GM12878 (cell line): ENCODE results near the gene SCGB1A1. TPM values are rescaled to one million over a fixed set of nuclear protein-coding genes. Genes with fewer than 3 reads are reported as not detected.
A peak's percentile ranks its signal among the peaks of the same experiment; 100 is the strongest.
"Not testable (repeated sequence)": the region's sequence is repeated elsewhere in the genome, so short reads cannot be mapped to it uniquely, and the experiment has no call there.

Source experiments
- ATAC-seq: fragments of 200-7000 bp; cut with Tn5 transposase; 3 replicates; pipeline ENCODE4 v1.9.1; 2020; ENCODE audit warnings: mild to moderate bottlenecking, moderate library complexity
- BruUV-seq: library from RNA; stranded (reverse); fragments of 400-500 nt; replicated peaks from 2 replicates; lab custom pipeline; 2021; lab: Mats Ljungman, UMichigan
- CTCF ChIA-PET: fragments of 300-600 bp; sonication (Branson Sonifier 250); formaldehyde crosslinking; extraction: SDS; loops from one replicate; lab custom pipeline; 2021; ENCODE audit warnings: inconsistent platforms; lab: Yijun Ruan, JAX
- POLR2A ChIA-PET: fragments of 350-600 bp; formaldehyde crosslinking; extraction: SDS; loops from one replicate; lab custom pipeline; 2021; ENCODE audit warnings: inconsistent platforms; lab: Charles Lee
- RAD21 ChIA-PET: fragments of 300-600 bp; sonication (Branson Sonifier 250); formaldehyde crosslinking; loops from one replicate; lab custom pipeline; 2023; ENCODE audit warnings: antibody characterized with exemption; ENCODE audit not compliant: unreplicated experiment; lab: Charles Lee
- SMC1A ChIA-PET: fragments of 300-600 bp; sonication (Branson Sonifier 250); formaldehyde crosslinking; loops from one replicate; lab custom pipeline; 2023; ENCODE audit not compliant: unreplicated experiment, uncharacterized antibody; lab: Charles Lee
- DNase-seq: peaks from one replicate; pipeline ENCODE4 v3.0.0-alpha.2; 2011; ENCODE audit warnings: low read depth, low spot score
- FAIRE-seq: peaks from 3 replicates; lab custom pipeline; 2011; peaks lifted over from hg19 to GRCh38; lab: Jason Lieb, UNC
- H2AFZ ChIP-seq: 2 replicates; pipeline ENCODE4 v1.6.0; 2011; ENCODE audit warnings: low read depth, low read length, control low read depth; ENCODE audit not compliant: control insufficient read depth
- H3K27ac ChIP-seq: 2 replicates; pipeline ENCODE4 v1.5.1; 2011; ENCODE audit warnings: control low read depth; ENCODE audit not compliant: control insufficient read depth, insufficient read depth
- H3K27me3 ChIP-seq, 2 experiments: replicated peaks in 1 of 2; 2 replicates each; pipeline versions ENCODE4 v1.6.0 to v1.6.1; 2011; ENCODE audit warnings: low read length in 1 of 2; ENCODE audit not compliant: control insufficient read depth in 2 of 2, insufficient read depth in 2 of 2
- H3K36me3 ChIP-seq, 2 experiments: 2 replicates each; pipeline ENCODE4 v1.5.1; 2011; ENCODE audit warnings: low read length in 1 of 2; ENCODE audit not compliant: control insufficient read depth in 2 of 2, insufficient read depth in 2 of 2
- H3K4me1 ChIP-seq: 2 replicates; pipeline ENCODE4 v1.6.1; 2011; ENCODE audit warnings: mild to moderate bottlenecking, low read length, moderate library complexity, mixed read lengths; ENCODE audit not compliant: control insufficient read depth, insufficient read depth
- H3K4me2 ChIP-seq: 2 replicates; pipeline ENCODE4 v1.6.0; 2011; ENCODE audit warnings: control low read depth; ENCODE audit not compliant: control insufficient read depth, insufficient read depth
- H3K4me3 ChIP-seq: fragments of 200-600 bp; sonication (generic); 2 replicates; pipeline ENCODE4 v1.5.1; 2016
- H3K79me2 ChIP-seq: 2 replicates; pipeline ENCODE4 v1.6.0; 2011; ENCODE audit warnings: low read length; ENCODE audit not compliant: control insufficient read depth, insufficient read depth
- H3K9ac ChIP-seq: 2 replicates; pipeline ENCODE4 v1.8.0; 2011; ENCODE audit warnings: low read length, control low read depth, mixed read lengths; ENCODE audit not compliant: control insufficient read depth, insufficient read depth
- H3K9me3 ChIP-seq: replicated peaks from 3 replicates; pipeline ENCODE4 v1.5.1; 2011; ENCODE audit warnings: mild to moderate bottlenecking, low read length; ENCODE audit not compliant: control insufficient read depth, insufficient read depth
- H4K20me1 ChIP-seq: 2 replicates; pipeline ENCODE4 v1.6.0; 2011; ENCODE audit not compliant: control insufficient read depth, insufficient read depth
- REST ChIP-seq: IDR thresholded peaks from 2 replicates; pipeline ENCODE4 v1.6.1; 2012; ENCODE audit warnings: mild to moderate bottlenecking, low read depth, low read length
- RUNX3 ChIP-seq: IDR thresholded peaks from 2 replicates; pipeline ENCODE4 v1.6.1; 2012; ENCODE audit warnings: low read length, inconsistent platforms
- WGBS: methylation state at CpG from one replicate; pipeline ENCODE4 v1.1.6; 2016; ENCODE audit warnings: low lambda C conversion rate; ENCODE audit not compliant: insufficient replicate concordance, insufficient coverage; ENCODE audit errors: missing lambda C conversion rate; 5-methylcytosine and 5-hydroxymethylcytosine counted together
- in situ Hi-C: fragments of 300-500 bp; cut with MboI; formaldehyde crosslinking; loops from 9 replicates; pipeline ENCODE4 v1.14.3; 2018; ENCODE audit warnings: mixed read lengths
- intact Hi-C: fragments of 100-400 bp; cut with micrococcal nuclease; formaldehyde crosslinking; loops from one replicate; pipeline ENCODE4 v1.14.2; 2022; ENCODE audit not compliant: unreplicated experiment
- polyA plus RNA-seq, 11 experiments: library from polyadenylated mRNA; depleted of rRNA in 4 of 11; unstranded in 6 of 11; stranded (reverse) in 5 of 11; fragments of >200 nt; fragmentation: Nextera tagmentation in 4 of 11; fragmentation: Illumina TruSeq in 1 of 11; extraction: Ambion mirVana in 4 of 11; extraction: Trizol in 1 of 11; gene quantifications; 1 replicate in 1 of 11; 2 replicates in 10 of 11; pipeline versions ENCODE4 v1.2.1 to v1.2.3, GENCODE V29; 2011 to 2016; ENCODE audit warnings: inconsistent platforms in 2 of 11, missing spikeins in 2 of 11, low read depth in 1 of 11
- total RNA-seq, 4 experiments: library from RNA; depleted of rRNA in 3 of 4; stranded (reverse); fragments of >200 nt in 3 of 4; fragmentation: Illumina TruSeq in 1 of 4; extraction: Trizol in 1 of 4; gene quantifications; 2 replicates each; pipeline versions ENCODE4 v1.2.1 to v1.2.3, GENCODE V29; 2013 to 2021

The SCGB1A1 gene
- total and polyA plus RNA-seq, 10 of the 15 experiments (the other 5 are each of a cell fraction or from before 2014, with no cell fraction given) = not detected

GRCh38 chr11:62383822-62384221, 35.0 kb upstream of the SCGB1A1 start (continued):
- no peak for TF ChIP-seq REST

DNA sequence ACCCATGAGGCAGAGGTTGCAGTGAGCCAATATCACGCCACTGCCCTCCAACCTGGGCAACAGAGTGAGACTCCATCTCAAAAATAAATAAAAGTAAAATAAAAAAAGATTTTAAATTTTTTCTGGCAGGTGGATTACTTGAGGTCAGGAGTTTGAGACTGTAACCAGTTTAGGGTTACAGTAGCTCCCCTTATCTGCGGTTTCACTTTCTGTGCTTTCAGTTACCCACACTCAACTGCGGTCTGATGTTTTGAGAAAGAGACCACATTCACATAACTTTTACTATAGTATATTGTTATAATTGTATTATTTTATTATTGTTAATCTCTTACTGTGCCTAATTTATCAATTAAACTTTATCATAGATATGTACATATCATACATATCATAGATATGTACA, 32.8 kb upstream of the SCGB1A1 start:
- not testable (repeated sequence) for H3K4me3 ChIP-seq
- peak; percentile 70 for TF ChIP-seq RUNX3

More for the DNA sequence above, 32.8 kb upstream of the SCGB1A1 start:
- H3K79me2 ChIP-seq, H3K4me1 ChIP-seq, H3K27ac ChIP-seq, H3K36me3 ChIP-seq, H3K9ac ChIP-seq, BruUV-seq, H2AFZ ChIP-seq, H3K27me3 ChIP-seq, DNase-seq, in situ Hi-C loops, intact Hi-C loops, H4K20me1 ChIP-seq, H3K9me3 ChIP-seq: not testable (repeated sequence)
- ChIA-PET CTCF (interaction anchor here (0.7 to 1.7 kb wide), 4 partner anchors 8 to 450 kb away, joined by 3 to 6 read pairs (median 4); no protein-coding TSS in a partner anchor), RAD21 (interaction anchor here (1.9 kb wide), 1 partner anchor 9 kb away, joined by 8 read pairs; no protein-coding TSS in a partner anchor), SMC1A (interaction anchor here (0.8 to 1.9 kb wide), 3 partner anchors 8 to 39 kb away, joined by 3 to 7 read pairs (median 3); no protein-coding TSS in a partner anchor), POLR2A (interaction anchor here (0.7 kb wide), 1 partner anchor 41 kb away, joined by 3 read pairs; no protein-coding TSS in a partner anchor)
- 53% methylated on average over 3 of the region's 3 CpGs for WGBS
- FAIRE-seq = peak; percentile 75
- peak; percentile 89 for ATAC-seq
- H3K4me2 ChIP-seq = peak overlapping the region; percentile 44; the same call in 1 of the 2 replicates
